Measurements from ENCODE around the gene SLC38A5. TPM values are rescaled to one million over a fixed set of nuclear protein-coding genes. Genes with fewer than 3 reads are reported as not detected.

SLC38A5 gene
- total and polyA plus RNA-seq, 9 of the 15 experiments (the other 6 are each of a cell fraction or from before 2014, with no cell fraction given) = 9.3 to 228 (median 142) TPM

DNA sequence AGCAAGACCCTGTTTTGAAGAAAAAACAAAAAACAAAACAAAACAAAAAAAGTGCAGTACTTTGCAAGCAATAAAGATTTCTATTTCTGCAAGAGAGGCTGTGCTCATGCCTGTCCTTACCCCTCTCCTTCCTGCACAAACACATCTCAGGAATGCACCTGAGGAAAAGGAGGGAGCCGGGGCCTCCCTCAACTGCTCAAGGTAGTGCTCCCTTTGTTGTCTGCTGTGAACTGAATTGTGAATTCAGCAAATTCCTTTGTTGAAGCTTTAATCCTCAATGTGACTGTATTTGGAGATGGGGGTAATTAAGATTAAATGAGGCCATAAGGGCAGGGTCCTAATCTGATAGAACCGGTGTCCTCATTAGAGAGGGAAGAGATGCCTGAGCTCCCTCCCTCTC, 19.8 kb upstream of the SLC38A5 start (continued):
- TF ChIP-seq E2F4 (CRISPR knock-in tag; IDR thresholded peaks at IDR 0.05; ENCODE audit: low read depth) (no peak), E2F3 (CRISPR knock-in tag; IDR thresholded peaks at IDR 0.05) (no peak), MITF (IDR thresholded peaks at IDR 0.05) (no peak), SETDB1 (IDR thresholded peaks at IDR 0.05; ENCODE audit: low read length) (no peak), MCM2 (IDR thresholded peaks at IDR 0.05; ENCODE audit: low read depth) (no peak), HCFC1 (IDR thresholded peaks at IDR 0.05; ENCODE audit: low read depth, low read length) (no peak)

GRCh38 chrX:48489296-48489695, 19.2 kb upstream of the SLC38A5 start:
- 78% methylated on average over 4 of the region's 9 CpGs for WGBS (ENCODE audit: insufficient coverage, low coverage, missing lambda C conversion rate)
- Histone ChIP-seq H3K9ac (ENCODE audit: insufficient read depth in 1 of 2, low read depth in 2 of 2, low read length in 2 of 2) (no peak overlapping the region), H3K79me2 (ENCODE audit: control insufficient read depth, insufficient read depth, low read length) (no peaks in the 10 kb centered on the region), H3K9me3 (replicated peaks; ENCODE audit: control insufficient read depth, insufficient read depth, low read depth, low read length) (no peaks in the 10 kb centered on the region), H3K4me2 (ENCODE audit: insufficient read depth, low read length) (no peak overlapping the region), H3K27me3 (ENCODE audit: control insufficient read depth in 2 of 2, insufficient read depth in 2 of 2, low read length in 2 of 2) (no peaks in the 10 kb centered on the region), H3K9me1 (ENCODE audit: control insufficient read depth, insufficient read depth, low read length) (peaks cover 4% of the 10 kb centered on the region), H3K4me1 (replicated peaks in 1 of 2; ENCODE audit: control insufficient read depth in 2 of 2, insufficient read depth in 2 of 2, low read length in 2 of 2) (peaks cover 5 to 21% of the 10 kb centered on the region in 2 experiments; a peak in 4 of 5 replicates), H2AFZ (ENCODE audit: low read depth, low read length) (no peak overlapping the region), H3K4me3 (no peak overlapping the region), H4K20me1 (replicated peaks; ENCODE audit: control insufficient read depth, insufficient read depth, low read length) (no peaks in the 10 kb centered on the region), H3K36me3 (ENCODE audit: control insufficient read depth, insufficient read depth, low read length) (peaks cover 21% of the 10 kb centered on the region; the same call in 2 of the 3 replicates), H3K27ac (ENCODE audit: extremely low read depth, low read depth, low read length) (no peak overlapping the region)
- intact Hi-C loops (cut with micrococcal nuclease) = no loop called here
- FAIRE-seq = no peak
- ChIA-PET POLR2A (interaction anchor here (0.7 kb wide), 1 partner anchor 13 kb away, joined by 3 read pairs; the partner anchor contains the start of gene FTSJ1), CTCF (ENCODE audit: low intra/inter-chr PET ratio) (no interaction called here)
- in situ Hi-C loops (cut with MboI) = loop anchor here (25.0 kb wide), 1 partner anchor 627 kb away; no protein-coding TSS in a partner anchor
- no peak for ATAC-seq
- no peak for DNase-seq (ENCODE audit: extremely low read depth in 1 of 4, low spot score in 3 of 4)
- no TSS peak for BruUV-seq (replicated peaks)
- TF ChIP-seq ZNF589 (CRISPR knock-in tag; IDR thresholded peaks at IDR 0.05; ENCODE audit: low read depth) (no peak), BHLHE40 (IDR thresholded peaks at IDR 0.05; ENCODE audit: low read length) (no peak), ZNF197 (CRISPR knock-in tag; IDR thresholded peaks at IDR 0.05; ENCODE audit: low read depth) (no peak)
- TF ChIP-seq, protein P1, sequence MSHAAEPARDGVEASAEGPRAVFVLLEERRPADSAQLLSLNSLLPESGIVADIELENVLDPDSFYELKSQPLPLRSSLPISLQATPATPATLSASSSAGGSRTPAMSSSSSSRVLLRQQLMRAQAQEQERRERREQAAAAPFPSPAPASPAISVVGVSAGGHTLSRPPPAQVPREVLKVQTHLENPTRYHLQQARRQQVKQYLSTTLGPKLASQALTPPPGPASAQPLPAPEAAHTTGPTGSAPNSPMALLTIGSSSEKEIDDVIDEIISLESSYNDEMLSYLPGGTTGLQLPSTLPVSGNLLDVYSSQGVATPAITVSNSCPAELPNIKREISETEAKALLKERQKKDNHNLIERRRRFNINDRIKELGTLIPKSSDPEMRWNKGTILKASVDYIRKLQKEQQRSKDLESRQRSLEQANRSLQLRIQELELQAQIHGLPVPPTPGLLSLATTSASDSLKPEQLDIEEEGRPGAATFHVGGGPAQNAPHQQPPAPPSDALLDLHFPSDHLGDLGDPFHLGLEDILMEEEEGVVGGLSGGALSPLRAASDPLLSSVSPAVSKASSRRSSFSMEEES (CRISPR knock-in tag; IDR thresholded peaks at IDR 0.05) = no peak

Data from K562 (cell line).